Trophoblast cell (in vitro differentiated cells and primary cell): ENCODE measurements around the gene ZNF615.

Source experiments
- DNase-seq, 2 donors: peaks; one replicate each; pipeline ENCODE4 v3.0.0-alpha.2; 2016
- H2AFZ ChIP-seq: 2 replicates; pipeline ENCODE4 v1.6.1; 2013; ENCODE audit warnings: low read length, moderate library complexity, mild to moderate bottlenecking; ENCODE audit not compliant: insufficient read depth, poor library complexity
- H2AK5ac ChIP-seq: 2 replicates; pipeline ENCODE4 v1.6.1; 2013; ENCODE audit warnings: mild to moderate bottlenecking, low read length
- H2BK120ac ChIP-seq: 2 replicates; pipeline ENCODE4 v1.6.1; 2013; ENCODE audit warnings: low read length, mild to moderate bottlenecking, moderate library complexity; ENCODE audit not compliant: insufficient read depth, poor library complexity
- H2BK12ac ChIP-seq: 2 replicates; pipeline ENCODE4 v1.6.1; 2013; ENCODE audit warnings: mild to moderate bottlenecking, low read length, moderate library complexity
- H2BK5ac ChIP-seq: 2 replicates; pipeline ENCODE4 v1.6.1; 2013; ENCODE audit warnings: low read length, low read depth, moderate library complexity, mild to moderate bottlenecking; ENCODE audit not compliant: poor library complexity
- H3K14ac ChIP-seq: 2 replicates; pipeline ENCODE4 v1.6.1; 2013; ENCODE audit warnings: mild to moderate bottlenecking, low read length
- H3K18ac ChIP-seq: 2 replicates; pipeline ENCODE4 v1.6.1; 2013; ENCODE audit warnings: mild to moderate bottlenecking, low read length
- H3K23ac ChIP-seq: 2 replicates; pipeline ENCODE4 v1.6.1; 2013; ENCODE audit warnings: low read length
- H3K27ac ChIP-seq: 2 replicates; pipeline ENCODE4 v1.5.1; 2013; ENCODE audit warnings: low read depth, mild to moderate bottlenecking, inconsistent platforms, low read length, moderate library complexity
- H3K27me3 ChIP-seq: 2 replicates; pipeline ENCODE4 v1.6.1; 2013; ENCODE audit warnings: inconsistent platforms, mild to moderate bottlenecking, low read length, moderate library complexity; ENCODE audit not compliant: insufficient read depth
- H3K36me3 ChIP-seq, 2 experiments: 1 replicate in 1 of 2; 2 replicates in 1 of 2; pipeline ENCODE4 v1.6.1; 2013; ENCODE audit warnings: low read length in 2 of 2, mild to moderate bottlenecking in 2 of 2, moderate library complexity in 1 of 2; ENCODE audit not compliant: insufficient read depth in 2 of 2, control insufficient read depth in 1 of 2
- H3K4ac ChIP-seq: 2 replicates; pipeline ENCODE4 v1.6.1; 2013; ENCODE audit warnings: low read depth, mild to moderate bottlenecking, low read length, moderate library complexity
- H3K4me1 ChIP-seq, 2 experiments: 1 replicate in 1 of 2; 2 replicates in 1 of 2; pipeline ENCODE4 v1.6.1; 2013; ENCODE audit warnings: low read length in 2 of 2, mild to moderate bottlenecking in 2 of 2, moderate library complexity in 1 of 2; ENCODE audit not compliant: insufficient read depth in 2 of 2, control insufficient read depth in 1 of 2
- H3K4me2 ChIP-seq: 2 replicates; pipeline ENCODE4 v1.6.1; 2013; ENCODE audit warnings: inconsistent platforms, mild to moderate bottlenecking, low read length, moderate library complexity
- H3K4me3 ChIP-seq: 2 replicates; pipeline ENCODE4 v1.5.1; 2013; ENCODE audit warnings: mild to moderate bottlenecking, low read depth, low read length, inconsistent platforms
- H3K79me1 ChIP-seq: one replicate; pipeline ENCODE4 v1.6.1; 2013; ENCODE audit warnings: low read length
- H3K79me2 ChIP-seq: 2 replicates; pipeline ENCODE4 v1.6.1; 2013; ENCODE audit warnings: low read length, mild to moderate bottlenecking; ENCODE audit not compliant: control insufficient read depth, insufficient read depth, poor library complexity
- H3K9ac ChIP-seq: 2 replicates; pipeline ENCODE4 v1.6.1; 2013; ENCODE audit warnings: mild to moderate bottlenecking, low read length
- H3K9me3 ChIP-seq: 2 replicates; pipeline ENCODE4 v1.6.1; 2013; ENCODE audit warnings: low read depth, mild to moderate bottlenecking, control low read depth, inconsistent platforms, low read length; ENCODE audit not compliant: insufficient read depth
- H4K12ac ChIP-seq: 2 replicates; pipeline ENCODE4 v1.6.1; 2013; ENCODE audit warnings: low read depth, mild to moderate bottlenecking, low read length, moderate library complexity
- H4K8ac ChIP-seq: 2 replicates; pipeline ENCODE4 v1.6.1; 2013; ENCODE audit warnings: low read depth, mild to moderate bottlenecking, low read length, moderate library complexity
- H4K91ac ChIP-seq: one replicate; pipeline ENCODE4 v1.6.1; 2013; ENCODE audit warnings: low read depth, mild to moderate bottlenecking, low read length, moderate library complexity
- WGBS: extraction: QIAGEN DNeasy Blood & Tissue Kit; methylation state at CpG from one replicate; pipeline ENCODE4 v1.1.7; 2013; ENCODE audit warnings: missing lambda C conversion rate; ENCODE audit not compliant: insufficient read length, insufficient coverage; ENCODE audit errors: extremely low coverage; 5-methylcytosine and 5-hydroxymethylcytosine counted together

Gene ZNF615

GRCh38 chr19:52010674-52011073, 2.7 kb upstream of the ZNF615 start:
- Histone ChIP-seq H3K27me3 (no peaks in the 10 kb centered on the region), H3K27ac (no peak overlapping the region), H3K14ac (no peak overlapping the region), H3K4me1 (peaks cover 0 to 3% of the 10 kb centered on the region in 2 experiments), H2BK12ac (no peak overlapping the region), H4K8ac (no peak overlapping the region), H3K36me3 (peaks cover 6 to 10% of the 10 kb centered on the region in 2 experiments), H3K79me1 (peaks cover 10% of the 10 kb centered on the region), H2AK5ac (no peak overlapping the region), H3K4me3 (no peak overlapping the region), H2AFZ (no peak overlapping the region), H3K23ac (no peak overlapping the region), H4K91ac (no peak overlapping the region), H2BK5ac (no peak overlapping the region), H4K12ac (no peak overlapping the region), H3K9ac (no peak overlapping the region), H3K18ac (no peak overlapping the region), H3K9me3 (no peaks in the 10 kb centered on the region), H3K4ac (no peak overlapping the region), H3K4me2 (no peak overlapping the region), H2BK120ac (no peak overlapping the region), H3K79me2 (peaks cover 6% of the 10 kb centered on the region)
- DNase-seq = no peak
- WGBS = no CpG with 5 or more reads among the region's 1 CpG

- no peak overlapping the region for H2BK12ac ChIP-seq
- H4K12ac ChIP-seq = no peak overlapping the region
- H4K91ac ChIP-seq = peak overlapping the region; percentile 70
- no peaks in the 10 kb centered on the region for H3K9me3 ChIP-seq
- H3K4ac ChIP-seq = no peak overlapping the region
- H3K4me3 ChIP-seq = peak overlapping the region; percentile 87
- peaks cover 6% of the 10 kb centered on the region for H3K79me2 ChIP-seq
- no peak overlapping the region for H3K23ac ChIP-seq
- peaks cover 2 to 3% of the 10 kb centered on the region in 2 experiments for H3K36me3 ChIP-seq
- no CpG with 5 or more reads among the region's 9 CpGs for WGBS
- H2BK5ac ChIP-seq = no peak overlapping the region
- no peak overlapping the region for H2AK5ac ChIP-seq
- H3K4me1 ChIP-seq = peaks cover 0 to 3% of the 10 kb centered on the region in 2 experiments
- H3K4me2 ChIP-seq = peak overlapping the region; percentile 78
- peak overlapping the region; percentile 66 for H4K8ac ChIP-seq
- H3K27me3 ChIP-seq = no peaks in the 10 kb centered on the region
- H2BK120ac ChIP-seq = no peak overlapping the region
- no peak overlapping the region for H3K27ac ChIP-seq
- H3K79me1 ChIP-seq = peaks cover 10% of the 10 kb centered on the region
- H3K9ac ChIP-seq = peak overlapping the region; percentile 30
- peak overlapping the region; percentile 57 for H3K18ac ChIP-seq
- peak overlapping the region; percentile 55 for H3K14ac ChIP-seq
- peak in 1 of 2 donors; percentile 19 for DNase-seq
- peak overlapping the region; percentile 86 for H2AFZ ChIP-seq
These were observed 583 bp downstream of the ZNF615 start for GRCh38 chr19:52007451-52007805.

GRCh38 chr19:51994048-51994644, 13.9 kb downstream of the ZNF615 start:
- Histone ChIP-seq H3K4me2 (no peak overlapping the region), H2AK5ac (no peak overlapping the region), H3K27ac (no peak overlapping the region), H3K36me3 (peaks cover 9 to 30% of the 10 kb centered on the region in 2 experiments), H2BK5ac (no peak overlapping the region), H3K18ac (no peak overlapping the region), H3K14ac (no peak overlapping the region), H2BK120ac (no peak overlapping the region), H3K4ac (no peak overlapping the region), H3K4me1 (no peaks in the 10 kb centered on the region), H3K9me3 (peaks cover 22% of the 10 kb centered on the region), H3K79me1 (no peaks in the 10 kb centered on the region), H3K9ac (no peak overlapping the region), H3K27me3 (no peaks in the 10 kb centered on the region), H4K91ac (no peak overlapping the region), H3K23ac (no peak overlapping the region), H3K79me2 (no peaks in the 10 kb centered on the region), H4K8ac (no peak overlapping the region), H3K4me3 (no peak overlapping the region), H4K12ac (no peak overlapping the region), H2AFZ (no peak overlapping the region), H2BK12ac (no peak overlapping the region)
- DNase-seq = no peak
- WGBS = no CpG with 5 or more reads among the region's 2 CpGs

- no peak overlapping the region for H3K18ac ChIP-seq
- no peak overlapping the region for H3K4me3 ChIP-seq
- H3K9me3 ChIP-seq = peaks cover 22% of the 10 kb centered on the region
- no peak overlapping the region for H3K23ac ChIP-seq
- no peak overlapping the region for H4K91ac ChIP-seq
- H3K79me2 ChIP-seq = no peaks in the 10 kb centered on the region
- no peak overlapping the region for H3K4ac ChIP-seq
- no peak overlapping the region for H3K27ac ChIP-seq
- H2BK120ac ChIP-seq = no peak overlapping the region
- H2BK5ac ChIP-seq = no peak overlapping the region
- no CpG with 5 or more reads among the region's 10 CpGs for WGBS
- no peak overlapping the region for H3K9ac ChIP-seq
- H2BK12ac ChIP-seq = no peak overlapping the region
- no peaks in the 10 kb centered on the region for H3K27me3 ChIP-seq
- no peak overlapping the region for H4K8ac ChIP-seq
- no peak overlapping the region for H4K12ac ChIP-seq
- H3K36me3 ChIP-seq = peaks cover 5 to 27% of the 10 kb centered on the region in 2 experiments
- DNase-seq = no peak
- no peak overlapping the region for H2AK5ac ChIP-seq
- H3K14ac ChIP-seq = no peak overlapping the region
- no peaks in the 10 kb centered on the region for H3K4me1 ChIP-seq
- H3K4me2 ChIP-seq = no peak overlapping the region
- no peaks in the 10 kb centered on the region for H3K79me1 ChIP-seq
- no peak overlapping the region for H2AFZ ChIP-seq
These were observed 14.6 kb downstream of the ZNF615 start for GRCh38 chr19:51993422-51993821.
